ENCODE results near the gene PCDHGC4. TPM values are rescaled to one million over a fixed set of nuclear protein-coding genes. Genes with fewer than 3 reads are reported as not detected.

The PCDHGC4 gene
- total and polyA plus RNA-seq, 9 donors = 0.98 to 2.1 (median 1.6) TPM

DNA sequence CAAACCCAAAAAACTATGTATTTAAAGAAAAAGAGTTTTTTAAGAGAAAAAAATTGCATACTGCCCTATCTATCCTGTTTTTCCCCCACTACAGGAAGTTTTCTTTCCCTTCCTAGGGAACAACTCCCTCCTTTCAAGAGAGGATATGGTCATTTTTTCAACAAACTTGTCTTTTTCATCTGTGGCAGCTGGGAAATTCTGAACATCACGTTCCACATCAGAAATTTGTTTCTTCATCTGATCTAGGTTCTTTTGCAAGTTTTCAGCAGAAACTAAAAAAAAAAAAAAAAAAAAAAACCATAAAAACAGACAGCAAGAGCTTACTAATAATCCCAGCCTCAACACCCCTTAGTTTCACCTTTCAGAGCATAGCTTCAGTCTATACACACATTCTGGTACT is 42.6 kb downstream of the PCDHGC4 start:
- WGBS (ENCODE audit: insufficient coverage) = no CpG with 5 or more reads among the region's 1 CpG
- Histone ChIP-seq H3K9me3 (replicated peaks; ENCODE audit: control insufficient read depth, low read depth, low read length) (no peaks in the 10 kb centered on the region), H3K36me3 (ENCODE audit: control insufficient read depth, insufficient read depth, low read length) (peaks cover 14% of the 10 kb centered on the region), H3K4me3 (ENCODE audit: low read length) (no peak overlapping the region), H3K4me1 (ENCODE audit: control insufficient read depth, insufficient read depth, low read length) (peaks cover 55% of the 10 kb centered on the region), H3K27me3 (ENCODE audit: control insufficient read depth, insufficient read depth, low read length) (no peaks in the 10 kb centered on the region), H3K27ac (ENCODE audit: low read length) (peak overlapping the region; percentile 88)
- no peak for DNase-seq

DNA sequence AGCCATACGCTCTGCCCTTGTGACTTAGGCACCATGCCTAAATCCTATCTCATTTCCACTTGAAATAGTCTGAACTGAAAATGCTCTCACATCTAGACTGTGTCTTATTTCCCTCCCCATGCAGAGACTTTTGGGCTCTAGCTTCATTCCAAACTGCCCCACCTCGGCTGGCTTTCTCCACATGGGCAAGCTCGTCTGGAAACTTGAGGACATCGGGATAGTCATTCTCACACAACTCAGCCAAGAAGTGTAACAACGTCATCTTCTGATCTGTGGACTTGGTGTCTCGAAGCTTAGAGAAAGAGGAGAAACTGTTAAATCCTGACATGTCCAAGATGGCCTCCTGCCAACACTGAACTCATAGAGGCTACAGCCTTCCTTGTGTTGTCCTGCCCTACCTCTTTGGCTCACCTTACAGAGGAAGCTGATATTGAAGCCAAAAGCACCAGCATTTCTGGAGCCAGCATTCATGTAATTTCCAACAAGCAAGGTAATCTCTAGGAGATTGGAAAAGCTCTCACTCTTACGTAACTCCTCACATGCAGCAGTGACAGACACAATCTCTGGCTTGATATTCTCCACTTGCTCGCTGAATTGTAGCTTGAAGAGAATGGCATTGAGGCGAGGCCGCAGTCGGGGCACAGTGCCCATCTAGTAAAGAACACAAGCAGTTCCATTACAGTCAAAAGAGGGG is 43.6 kb downstream of the PCDHGC4 start:
- 19% methylated on average over 4 of the region's 11 CpGs for WGBS (ENCODE audit: insufficient coverage)
- H3K4me1 ChIP-seq (ENCODE audit: control insufficient read depth, insufficient read depth, low read length) = peaks cover 46% of the 10 kb centered on the region
- peak overlapping the region; percentile 88 for H3K27ac ChIP-seq (ENCODE audit: low read length)
- peaks cover 14% of the 10 kb centered on the region for H3K36me3 ChIP-seq (ENCODE audit: control insufficient read depth, insufficient read depth, low read length)
- H3K27me3 ChIP-seq (ENCODE audit: control insufficient read depth, insufficient read depth, low read length) = no peaks in the 10 kb centered on the region
- no peaks in the 10 kb centered on the region for H3K9me3 ChIP-seq (replicated peaks; ENCODE audit: control insufficient read depth, low read depth, low read length)
- peak; percentile 97 for DNase-seq
- H3K4me3 ChIP-seq (ENCODE audit: low read length) = no peak overlapping the region

DNA sequence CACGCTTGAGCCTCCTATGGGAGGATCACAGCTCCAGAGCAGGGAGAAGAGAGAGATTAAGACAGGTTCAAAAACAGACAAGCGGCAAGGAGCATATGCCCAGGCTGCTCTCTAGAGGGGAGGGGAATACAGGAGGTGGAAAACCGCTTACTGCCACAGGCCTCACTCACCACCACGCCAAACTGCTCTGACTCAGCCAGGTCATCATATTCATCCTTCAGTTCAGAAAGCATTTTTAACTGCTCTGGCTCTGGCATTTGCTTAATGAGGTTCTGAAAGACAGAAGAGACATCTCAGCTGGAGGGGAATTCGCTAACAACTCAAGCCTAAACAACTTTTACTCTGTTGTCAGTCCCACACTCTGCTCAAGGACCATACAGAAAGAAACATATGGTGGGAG is 44.2 kb downstream of the PCDHGC4 start:
- WGBS (ENCODE audit: insufficient coverage) = 37% methylated on average over 2 of the region's 5 CpGs

DNA sequence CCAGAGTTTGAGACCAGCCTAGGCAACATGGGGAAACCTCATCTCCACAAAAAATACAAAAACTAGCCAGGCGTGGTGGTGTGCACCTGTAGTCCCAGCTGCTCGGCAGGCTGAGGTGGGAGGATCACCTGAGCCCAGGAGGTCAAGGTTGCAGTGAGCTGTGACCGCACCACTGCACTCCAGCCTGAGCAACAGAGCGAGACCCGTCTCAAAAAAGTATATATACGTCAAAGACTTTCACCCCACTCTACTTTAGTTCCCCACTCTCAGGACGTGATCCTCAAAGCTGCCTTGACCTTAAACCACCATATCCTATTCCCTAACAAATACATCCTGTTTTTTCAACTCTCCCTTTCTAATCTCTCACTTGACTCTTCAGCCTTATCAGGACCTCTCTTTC is 45.0 kb downstream of the PCDHGC4 start:
- Histone ChIP-seq H3K9me3 (replicated peaks; ENCODE audit: control insufficient read depth, low read depth, low read length) (no peaks in the 10 kb centered on the region), H3K4me1 (ENCODE audit: control insufficient read depth, insufficient read depth, low read length) (peaks cover 33% of the 10 kb centered on the region), H3K27me3 (ENCODE audit: control insufficient read depth, insufficient read depth, low read length) (no peaks in the 10 kb centered on the region), H3K27ac (ENCODE audit: low read length) (peak overlapping the region; percentile 88), H3K4me3 (ENCODE audit: low read length) (no peak overlapping the region), H3K36me3 (ENCODE audit: control insufficient read depth, insufficient read depth, low read length) (peaks cover 18% of the 10 kb centered on the region)
- no peak for DNase-seq
- WGBS (ENCODE audit: insufficient coverage) = 87% methylated on average over 5 of the region's 7 CpGs

More for the DNA sequence above, 44.2 kb downstream of the PCDHGC4 start:
- Histone ChIP-seq H3K4me1 (ENCODE audit: control insufficient read depth, insufficient read depth, low read length) (peaks cover 42% of the 10 kb centered on the region), H3K36me3 (ENCODE audit: control insufficient read depth, insufficient read depth, low read length) (peaks cover 18% of the 10 kb centered on the region), H3K27ac (ENCODE audit: low read length) (peak overlapping the region; percentile 88), H3K9me3 (replicated peaks; ENCODE audit: control insufficient read depth, low read depth, low read length) (no peaks in the 10 kb centered on the region), H3K4me3 (ENCODE audit: low read length) (no peak overlapping the region), H3K27me3 (ENCODE audit: control insufficient read depth, insufficient read depth, low read length) (no peaks in the 10 kb centered on the region)
- peak; percentile 82 for DNase-seq

DNA sequence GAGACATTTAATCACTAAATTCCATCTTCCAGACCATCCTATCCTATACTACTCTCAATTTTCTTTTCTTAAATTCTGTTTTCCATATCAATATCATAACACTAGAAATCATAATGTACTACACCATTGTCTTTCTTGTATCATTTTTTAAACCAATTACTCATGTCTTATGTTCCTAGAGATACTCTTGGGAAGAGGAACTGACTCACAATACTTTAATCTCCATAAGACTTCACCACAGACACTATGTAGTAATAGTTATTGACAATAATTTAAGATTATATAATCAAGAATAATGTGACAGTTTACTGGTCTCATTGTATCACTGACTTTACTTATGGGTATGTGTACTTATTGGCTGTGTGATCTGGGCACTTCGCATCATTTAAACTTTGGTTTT is 47.9 kb downstream of the PCDHGC4 start:
- Histone ChIP-seq H3K4me3 (ENCODE audit: low read length) (no peak overlapping the region), H3K27ac (ENCODE audit: low read length) (no peak overlapping the region), H3K27me3 (ENCODE audit: control insufficient read depth, insufficient read depth, low read length) (no peaks in the 10 kb centered on the region), H3K9me3 (replicated peaks; ENCODE audit: control insufficient read depth, low read depth, low read length) (no peaks in the 10 kb centered on the region), H3K4me1 (ENCODE audit: control insufficient read depth, insufficient read depth, low read length) (peaks cover 19% of the 10 kb centered on the region), H3K36me3 (ENCODE audit: control insufficient read depth, insufficient read depth, low read length) (peaks cover 6% of the 10 kb centered on the region)
- WGBS (ENCODE audit: insufficient coverage) = no CpG with 5 or more reads among the region's 1 CpG
- DNase-seq = no peak

DNA sequence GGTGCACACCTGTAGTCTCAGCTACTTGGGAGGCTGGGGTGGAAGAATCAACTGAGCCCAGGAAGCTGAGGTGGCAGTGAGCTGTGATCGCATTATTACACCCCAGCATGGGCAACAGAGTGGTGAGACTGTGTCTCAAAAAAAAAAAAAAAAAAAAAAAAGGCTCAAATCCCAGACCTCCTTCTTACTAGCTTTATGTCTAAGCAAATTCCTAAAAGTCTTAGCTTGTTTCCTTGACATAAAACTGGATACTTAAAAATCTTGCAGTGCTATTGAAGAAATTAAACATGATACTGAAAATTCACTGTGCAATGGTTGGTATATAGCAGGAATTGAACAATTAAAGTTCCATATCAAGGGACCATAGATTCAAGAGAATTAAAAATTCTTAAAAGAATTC is 49.1 kb downstream of the PCDHGC4 start:
- DNase-seq = no peak
- H3K36me3 ChIP-seq (ENCODE audit: control insufficient read depth, insufficient read depth, low read length) = peaks cover 6% of the 10 kb centered on the region
- no peak overlapping the region for H3K27ac ChIP-seq (ENCODE audit: low read length)
- H3K27me3 ChIP-seq (ENCODE audit: control insufficient read depth, insufficient read depth, low read length) = no peaks in the 10 kb centered on the region
- H3K4me1 ChIP-seq (ENCODE audit: control insufficient read depth, insufficient read depth, low read length) = peaks cover 10% of the 10 kb centered on the region
- H3K4me3 ChIP-seq (ENCODE audit: low read length) = no peak overlapping the region
- no peaks in the 10 kb centered on the region for H3K9me3 ChIP-seq (replicated peaks; ENCODE audit: control insufficient read depth, low read depth, low read length)
- WGBS (ENCODE audit: insufficient coverage) = no CpG with 5 or more reads among the region's 1 CpG

DNA sequence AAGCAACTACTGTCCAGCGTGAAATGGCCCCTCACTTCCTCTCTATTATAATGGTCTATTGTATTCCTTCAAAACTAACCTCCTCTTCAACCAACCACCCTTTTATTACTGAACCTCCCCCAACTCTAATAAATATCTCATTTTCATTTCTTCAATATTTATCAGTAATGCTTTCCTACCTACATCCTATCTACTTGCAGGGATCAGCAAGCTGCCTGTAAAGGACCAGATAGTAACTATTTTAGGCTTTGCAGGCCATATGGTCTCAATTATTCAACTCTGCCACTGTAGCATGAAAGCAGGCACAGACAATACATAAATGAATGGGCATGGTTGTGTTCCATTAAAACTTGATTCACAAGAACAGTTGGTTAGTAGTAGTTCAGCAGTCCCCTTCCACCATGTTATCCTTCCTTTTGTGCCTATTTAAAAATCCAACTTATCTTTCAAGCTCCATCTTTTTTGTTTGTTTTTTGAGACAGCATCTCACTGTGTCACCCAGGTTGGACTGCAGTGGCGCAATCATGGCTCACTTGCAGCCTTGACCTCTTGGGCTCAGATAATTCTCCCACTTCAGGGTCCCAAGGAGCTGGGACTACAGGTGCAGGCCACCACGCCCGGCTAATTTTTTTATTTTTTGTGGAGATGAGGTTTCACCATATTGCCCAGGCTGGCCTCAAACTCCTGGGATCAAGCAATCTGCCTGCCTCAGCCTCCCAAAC is 49.8 kb downstream of the PCDHGC4 start:
- no peak for DNase-seq
- H3K36me3 ChIP-seq (ENCODE audit: control insufficient read depth, insufficient read depth, low read length) = peaks cover 4% of the 10 kb centered on the region
- 100% methylated on average over 2 of the region's 4 CpGs for WGBS (ENCODE audit: insufficient coverage)
- H3K27me3 ChIP-seq (ENCODE audit: control insufficient read depth, insufficient read depth, low read length) = no peaks in the 10 kb centered on the region
- peaks cover 3% of the 10 kb centered on the region for H3K4me1 ChIP-seq (ENCODE audit: control insufficient read depth, insufficient read depth, low read length)
- H3K4me3 ChIP-seq (ENCODE audit: low read length) = no peak overlapping the region
- H3K27ac ChIP-seq (ENCODE audit: low read length) = no peak overlapping the region
- no peaks in the 10 kb centered on the region for H3K9me3 ChIP-seq (replicated peaks; ENCODE audit: control insufficient read depth, low read depth, low read length)

Other genes starting within 250 kb of the PCDHGC4 start
- gene PCDHB15, start 239.6 kb upstream of the PCDHGC4 start, total RNA-seq = 4.3 TPM
- gene PCDHB15, start 239.6 kb upstream of the PCDHGC4 start, polyA plus RNA-seq (ENCODE audit: insufficient read depth in 1 of 8, insufficient read length in 8 of 8, low replicate concordance in 1 of 8) = 1 to 10 TPM; 5.3 to 8.6 (median 7.1) TPM
- gene SLC25A2, start 181.0 kb upstream of the PCDHGC4 start, total RNA-seq = 0.22 TPM
- under 1 TPM in 1 of 8 donors, not detected in 7; 0.08 TPM for gene SLC25A2, start 181.0 kb upstream of the PCDHGC4 start, polyA plus RNA-seq (ENCODE audit: insufficient read depth in 1 of 8, insufficient read length in 8 of 8, low replicate concordance in 1 of 8)
- gene TAF7, start 164.2 kb upstream of the PCDHGC4 start, total RNA-seq = 75.1 TPM
- gene TAF7, start 164.2 kb upstream of the PCDHGC4 start, polyA plus RNA-seq (ENCODE audit: insufficient read depth in 1 of 8, insufficient read length in 8 of 8, low replicate concordance in 1 of 8) = 100 to 1,000 TPM in 1 of 8 donors, 10 to 100 TPM in 7; 65.9 to 108 (median 83.4) TPM
- 0.44 TPM for gene PCDHGA1, start 154.5 kb upstream of the PCDHGC4 start, total RNA-seq
- gene PCDHGA1, start 154.5 kb upstream of the PCDHGC4 start, polyA plus RNA-seq (ENCODE audit: insufficient read depth in 1 of 8, insufficient read length in 8 of 8, low replicate concordance in 1 of 8) = under 1 TPM; 0.49 to 0.86 (median 0.64) TPM
- gene PCDHGA2, start 146.3 kb upstream of the PCDHGC4 start, total RNA-seq = 1.6 TPM
- 1 to 10 TPM; 1.6 to 2.8 (median 2.1) TPM for gene PCDHGA2, start 146.3 kb upstream of the PCDHGC4 start, polyA plus RNA-seq (ENCODE audit: insufficient read depth in 1 of 8, insufficient read length in 8 of 8, low replicate concordance in 1 of 8)
- 1.2 TPM for gene PCDHGA3, start 141.2 kb upstream of the PCDHGC4 start, total RNA-seq
- gene PCDHGA3, start 141.2 kb upstream of the PCDHGC4 start, polyA plus RNA-seq (ENCODE audit: insufficient read depth in 1 of 8, insufficient read length in 8 of 8, low replicate concordance in 1 of 8) = 1 to 10 TPM in 4 of 8 donors, under 1 TPM in 4; 0.94 to 2.0 (median 1.0) TPM
- 1.3 TPM for gene PCDHGB1, start 134.9 kb upstream of the PCDHGC4 start, total RNA-seq
- gene PCDHGB1, start 134.9 kb upstream of the PCDHGC4 start, polyA plus RNA-seq (ENCODE audit: insufficient read depth in 1 of 8, insufficient read length in 8 of 8, low replicate concordance in 1 of 8) = under 1 TPM; 0.43 to 0.90 (median 0.63) TPM
- 1.8 TPM for gene PCDHGA4, start 130.0 kb upstream of the PCDHGC4 start, total RNA-seq
- 1 to 10 TPM in 7 of 8 donors, under 1 TPM in 1; 0.71 to 2.2 (median 1.3) TPM for gene PCDHGA4, start 130.0 kb upstream of the PCDHGC4 start, polyA plus RNA-seq (ENCODE audit: insufficient read depth in 1 of 8, insufficient read length in 8 of 8, low replicate concordance in 1 of 8)
- gene PCDHGB2, start 125.0 kb upstream of the PCDHGC4 start, total RNA-seq = 1.5 TPM
- gene PCDHGB2, start 125.0 kb upstream of the PCDHGC4 start, polyA plus RNA-seq (ENCODE audit: insufficient read depth in 1 of 8, insufficient read length in 8 of 8, low replicate concordance in 1 of 8) = 1 to 10 TPM; 1.5 to 2.8 (median 1.9) TPM
- 2.3 TPM for gene PCDHGA5, start 120.9 kb upstream of the PCDHGC4 start, total RNA-seq
- gene PCDHGA5, start 120.9 kb upstream of the PCDHGC4 start, polyA plus RNA-seq (ENCODE audit: insufficient read depth in 1 of 8, insufficient read length in 8 of 8, low replicate concordance in 1 of 8) = 1 to 10 TPM; 1.6 to 3.8 (median 2.3) TPM
- 1.7 TPM for gene PCDHGB3, start 114.8 kb upstream of the PCDHGC4 start, total RNA-seq
- gene PCDHGB3, start 114.8 kb upstream of the PCDHGC4 start, polyA plus RNA-seq (ENCODE audit: insufficient read depth in 1 of 8, insufficient read length in 8 of 8, low replicate concordance in 1 of 8) = 1 to 10 TPM in 7 of 8 donors, under 1 TPM in 1; 0.70 to 2.0 (median 1.2) TPM
- gene PCDHGA6, start 111.1 kb upstream of the PCDHGC4 start, total RNA-seq = 3.5 TPM
- 1 to 10 TPM; 2.2 to 4.4 (median 3.0) TPM for gene PCDHGA6, start 111.1 kb upstream of the PCDHGC4 start, polyA plus RNA-seq (ENCODE audit: insufficient read depth in 1 of 8, insufficient read length in 8 of 8, low replicate concordance in 1 of 8)
- gene PCDHGA7, start 102.3 kb upstream of the PCDHGC4 start, total RNA-seq = 2.3 TPM
- 1 to 10 TPM; 1.2 to 2.4 (median 1.5) TPM for gene PCDHGA7, start 102.3 kb upstream of the PCDHGC4 start, polyA plus RNA-seq (ENCODE audit: insufficient read depth in 1 of 8, insufficient read length in 8 of 8, low replicate concordance in 1 of 8)
- gene PCDHGB4, start 97.3 kb upstream of the PCDHGC4 start, total RNA-seq = 4.2 TPM
- 1 to 10 TPM; 1.7 to 3.6 (median 2.5) TPM for gene PCDHGB4, start 97.3 kb upstream of the PCDHGC4 start, polyA plus RNA-seq (ENCODE audit: insufficient read depth in 1 of 8, insufficient read length in 8 of 8, low replicate concordance in 1 of 8)
- 1.6 TPM for gene PCDHGA8, start 92.4 kb upstream of the PCDHGC4 start, total RNA-seq
- gene PCDHGA8, start 92.4 kb upstream of the PCDHGC4 start, polyA plus RNA-seq (ENCODE audit: insufficient read depth in 1 of 8, insufficient read length in 8 of 8, low replicate concordance in 1 of 8) = under 1 TPM; 0.31 to 0.95 (median 0.61) TPM
- gene PCDHGB5, start 87.1 kb upstream of the PCDHGC4 start, total RNA-seq = 4.3 TPM
- 1 to 10 TPM; 3.0 to 6.3 (median 4.5) TPM for gene PCDHGB5, start 87.1 kb upstream of the PCDHGC4 start, polyA plus RNA-seq (ENCODE audit: insufficient read depth in 1 of 8, insufficient read length in 8 of 8, low replicate concordance in 1 of 8)
- gene PCDHGA9, start 82.3 kb upstream of the PCDHGC4 start, total RNA-seq = 3.8 TPM
- gene PCDHGA9, start 82.3 kb upstream of the PCDHGC4 start, polyA plus RNA-seq (ENCODE audit: insufficient read depth in 1 of 8, insufficient read length in 8 of 8, low replicate concordance in 1 of 8) = 1 to 10 TPM; 3.0 to 4.7 (median 4.0) TPM
- gene PCDHGB6, start 77.0 kb upstream of the PCDHGC4 start, total RNA-seq = 3.0 TPM
- gene PCDHGB6, start 77.0 kb upstream of the PCDHGC4 start, polyA plus RNA-seq (ENCODE audit: insufficient read depth in 1 of 8, insufficient read length in 8 of 8, low replicate concordance in 1 of 8) = 1 to 10 TPM; 2.8 to 6.0 (median 4.3) TPM
- 3.0 TPM for gene PCDHGA10, start 72.0 kb upstream of the PCDHGC4 start, total RNA-seq
- 1 to 10 TPM; 1.3 to 3.4 (median 2.1) TPM for gene PCDHGA10, start 72.0 kb upstream of the PCDHGC4 start, polyA plus RNA-seq (ENCODE audit: insufficient read depth in 1 of 8, insufficient read length in 8 of 8, low replicate concordance in 1 of 8)
- gene PCDHGB7, start 67.4 kb upstream of the PCDHGC4 start, total RNA-seq = 4.2 TPM
- gene PCDHGB7, start 67.4 kb upstream of the PCDHGC4 start, polyA plus RNA-seq (ENCODE audit: insufficient read depth in 1 of 8, insufficient read length in 8 of 8, low replicate concordance in 1 of 8) = 10 to 100 TPM in 1 of 8 donors, 1 to 10 TPM in 7; 5.0 to 10.5 (median 9.0) TPM
- gene PCDHGA11, start 64.0 kb upstream of the PCDHGC4 start, total RNA-seq = 3.1 TPM
- 1 to 10 TPM; 1.9 to 5.2 (median 3.4) TPM for gene PCDHGA11, start 64.0 kb upstream of the PCDHGC4 start, polyA plus RNA-seq (ENCODE audit: insufficient read depth in 1 of 8, insufficient read length in 8 of 8, low replicate concordance in 1 of 8)
- 2.4 TPM for gene PCDHGA12, start 54.5 kb upstream of the PCDHGC4 start, total RNA-seq
- 1 to 10 TPM; 1.4 to 3.6 (median 2.1) TPM for gene PCDHGA12, start 54.5 kb upstream of the PCDHGC4 start, polyA plus RNA-seq (ENCODE audit: insufficient read depth in 1 of 8, insufficient read length in 8 of 8, low replicate concordance in 1 of 8)
- 52.7 TPM for gene PCDHGC3, start 9.1 kb upstream of the PCDHGC4 start, total RNA-seq
- 100 to 1,000 TPM in 7 of 8 donors, 10 to 100 TPM in 1; 87.6 to 165 (median 131) TPM for gene PCDHGC3, start 9.1 kb upstream of the PCDHGC4 start, polyA plus RNA-seq (ENCODE audit: insufficient read depth in 1 of 8, insufficient read length in 8 of 8, low replicate concordance in 1 of 8)
- gene PCDHGC5, start 4.1 kb downstream of the PCDHGC4 start, total RNA-seq = 0.75 TPM
- gene PCDHGC5, start 4.1 kb downstream of the PCDHGC4 start, polyA plus RNA-seq (ENCODE audit: insufficient read depth in 1 of 8, insufficient read length in 8 of 8, low replicate concordance in 1 of 8) = 1 to 10 TPM in 1 of 8 donors, under 1 TPM in 7; 0.29 to 1.1 (median 0.48) TPM
- gene DIAPH1, start 134.0 kb downstream of the PCDHGC4 start, total RNA-seq = 11.5 TPM
- gene DIAPH1, start 134.0 kb downstream of the PCDHGC4 start, polyA plus RNA-seq (ENCODE audit: insufficient read depth in 1 of 8, insufficient read length in 8 of 8, low replicate concordance in 1 of 8) = 10 to 100 TPM; 19.5 to 34.5 (median 28.6) TPM
- gene HDAC3, start 151.8 kb downstream of the PCDHGC4 start, total RNA-seq = 39.8 TPM
- 10 to 100 TPM; 42.3 to 62.2 (median 55.6) TPM for gene HDAC3, start 151.8 kb downstream of the PCDHGC4 start, polyA plus RNA-seq (ENCODE audit: insufficient read depth in 1 of 8, insufficient read length in 8 of 8, low replicate concordance in 1 of 8)
- gene RELL2, start 152.0 kb downstream of the PCDHGC4 start, total RNA-seq = 0.18 TPM
- under 1 TPM; 0.21 to 0.53 (median 0.39) TPM for gene RELL2, start 152.0 kb downstream of the PCDHGC4 start, polyA plus RNA-seq (ENCODE audit: insufficient read depth in 1 of 8, insufficient read length in 8 of 8, low replicate concordance in 1 of 8)
- gene FCHSD1, start 166.4 kb downstream of the PCDHGC4 start, total RNA-seq = 9.1 TPM
- 10 to 100 TPM in 1 of 8 donors, 1 to 10 TPM in 7; 5.9 to 10.3 (median 7.4) TPM for gene FCHSD1, start 166.4 kb downstream of the PCDHGC4 start, polyA plus RNA-seq (ENCODE audit: insufficient read depth in 1 of 8, insufficient read length in 8 of 8, low replicate concordance in 1 of 8)
- 6.8 TPM for gene ARAP3, start 197.2 kb downstream of the PCDHGC4 start, total RNA-seq
- gene ARAP3, start 197.2 kb downstream of the PCDHGC4 start, polyA plus RNA-seq (ENCODE audit: insufficient read depth in 1 of 8, insufficient read length in 8 of 8, low replicate concordance in 1 of 8) = 10 to 100 TPM; 12.8 to 19.3 (median 14.1) TPM